Liver (tissue), 9 donors: ENCODE data around the gene CRYBG1. TPM values are rescaled to one million over a fixed set of nuclear protein-coding genes. Genes with fewer than 3 reads are reported as not detected.

Experiments
- DNase-seq: peaks from one replicate; pipeline ENCODE4 v3.0.0-alpha.2; 2017; ENCODE audit warnings: low spot score
- H3K27ac ChIP-seq, 2 donors: one replicate each; pipeline ENCODE4 v1.7.0; 2013; ENCODE audit warnings: inconsistent platforms in 2 of 2, low read length in 2 of 2, control low read depth in 1 of 2, low read depth in 1 of 2, mild to moderate bottlenecking in 1 of 2
- H3K27me3 ChIP-seq, 4 donors: one replicate each; pipeline versions ENCODE4 v1.6.1 to v1.7.0; 2013; ENCODE audit warnings: low read length in 3 of 4, inconsistent platforms in 1 of 4, mild to moderate bottlenecking in 1 of 4, moderate library complexity in 1 of 4; ENCODE audit not compliant: control insufficient read depth in 4 of 4, insufficient read depth in 4 of 4
- H3K36me3 ChIP-seq, 4 donors: one replicate each; pipeline versions ENCODE4 v1.6.1 to v1.7.0; 2013; ENCODE audit warnings: low read length in 3 of 4, mild to moderate bottlenecking in 3 of 4, low read depth in 1 of 4, moderate library complexity in 1 of 4; ENCODE audit not compliant: control insufficient read depth in 4 of 4, insufficient read depth in 3 of 4
- H3K4me1 ChIP-seq, 4 donors: one replicate each; pipeline versions ENCODE4 v1.6.1 to v1.7.0; 2013; ENCODE audit warnings: low read length in 3 of 4, mild to moderate bottlenecking in 3 of 4, moderate library complexity in 1 of 4; ENCODE audit not compliant: control insufficient read depth in 4 of 4, insufficient read depth in 4 of 4
- H3K4me3 ChIP-seq, 3 donors: one replicate each; pipeline versions ENCODE4 v1.6.1 to v1.7.0; 2013; ENCODE audit warnings: low read length in 3 of 3, control low read depth in 1 of 3, low read depth in 1 of 3, mild to moderate bottlenecking in 1 of 3
- H3K9ac ChIP-seq, 2 donors: one replicate each; pipeline ENCODE4 v1.7.0; 2013; ENCODE audit warnings: low read length in 2 of 2, mild to moderate bottlenecking in 2 of 2, moderate library complexity in 2 of 2, control low read depth in 1 of 2, low read depth in 1 of 2
- H3K9me3 ChIP-seq, 4 donors: one replicate each; pipeline versions ENCODE4 v1.6.1 to v1.7.0; 2013; ENCODE audit warnings: low read length in 3 of 4; ENCODE audit not compliant: control insufficient read depth in 4 of 4
- FOXA1 ChIP-seq: IDR thresholded peaks from 2 replicates; pipeline ENCODE4 v1.6.1; 2016; ENCODE audit warnings: antibody characterized with exemption
- FOXA2 ChIP-seq: IDR thresholded peaks from 2 replicates; pipeline ENCODE4 v1.6.1; 2016; ENCODE audit warnings: antibody characterized with exemption
- GABPA ChIP-seq, 2 donors: IDR thresholded peaks in 1 of 2; conservative IDR thresholded peaks in 1 of 2; 2 replicates each; pipeline ENCODE4 v1.6.1; 2016; ENCODE audit warnings: antibody characterized with exemption in 2 of 2, mild to moderate bottlenecking in 1 of 2, moderate library complexity in 1 of 2
- HNF4A ChIP-seq, 2 donors: conservative IDR thresholded peaks; 2 replicates each; pipeline ENCODE4 v1.6.1; 2016; ENCODE audit warnings: antibody characterized with exemption in 2 of 2, mild to moderate bottlenecking in 2 of 2
- HNF4G ChIP-seq: IDR thresholded peaks from 2 replicates; pipeline ENCODE4 v1.6.1; 2016; ENCODE audit warnings: antibody characterized with exemption
- NR2F2 ChIP-seq: IDR thresholded peaks from 2 replicates; pipeline ENCODE4 v1.6.1; 2016; ENCODE audit warnings: antibody characterized with exemption
- RAD21 ChIP-seq, 2 donors: IDR thresholded peaks; 2 replicates each; pipeline ENCODE4 v1.6.1; 2016; ENCODE audit warnings: antibody characterized with exemption in 2 of 2, mild to moderate bottlenecking in 2 of 2
- SP1 ChIP-seq: IDR thresholded peaks from 2 replicates; pipeline ENCODE4 v1.6.1; 2018; ENCODE audit warnings: antibody characterized with exemption, mild to moderate bottlenecking
- TAF1 ChIP-seq: conservative IDR thresholded peaks from 2 replicates; pipeline ENCODE4 v1.6.1; 2016; ENCODE audit warnings: antibody characterized with exemption, mild to moderate bottlenecking
- YY1 ChIP-seq: IDR thresholded peaks from 2 replicates; pipeline ENCODE4 v1.6.1; 2016; ENCODE audit warnings: antibody characterized with exemption, mild to moderate bottlenecking
- WGBS: extraction: QIAGEN DNeasy Blood & Tissue Kit; methylation state at CpG from one replicate; pipeline ENCODE4 v1.1.7; 2013; 5-methylcytosine and 5-hydroxymethylcytosine counted together
- polyA plus RNA-seq, 2 donors: library from polyadenylated mRNA; stranded (reverse) in 1 of 2; unstranded in 1 of 2; fragments of 200-250 nt in 1 of 2; fragments of >200 nt in 1 of 2; fragmentation: Nextera tagmentation in 1 of 2; extraction: Ambion mirVana in 1 of 2; gene quantifications; one replicate each; pipeline versions ENCODE4 v1.2.1 to v1.2.3, GENCODE V29; 2013 to 2015
- total RNA-seq, 2 donors: library from RNA; depleted of rRNA; stranded (reverse); fragments of >200 nt; gene quantifications; one replicate each; pipeline ENCODE4 v1.2.3, GENCODE V29; 2014
- TF ChIP-seq, protein P1 (sequence below): fragments of 150-350 bp; IDR thresholded peaks from 2 replicates; pipeline ENCODE4 v1.5.1; 2017; ENCODE audit warnings: improper control_type of control experiment, low read depth, low read length; ENCODE audit not compliant: missing input control
- TF ChIP-seq, protein P2 (sequence below): IDR thresholded peaks from 2 replicates; pipeline ENCODE4 v1.6.1; 2016; ENCODE audit warnings: antibody characterized with exemption
- TF ChIP-seq, protein P3 (sequence below): IDR thresholded peaks from 2 replicates; pipeline ENCODE4 v1.6.1; 2016; ENCODE audit warnings: antibody characterized with exemption, mild to moderate bottlenecking
- TF ChIP-seq, protein P4 (sequence below): IDR thresholded peaks from 2 replicates; pipeline ENCODE4 v1.6.1; 2016; ENCODE audit warnings: antibody characterized with exemption
- donor health status: healthy.
- donor health status: healthy.
- donor health status: healthy.
- donor health status: healthy.
- donor health status: healthy.

Gene CRYBG1
- total and polyA plus RNA-seq, 4 donors = 2.3 to 8.7 (median 4.0) TPM

DNA sequence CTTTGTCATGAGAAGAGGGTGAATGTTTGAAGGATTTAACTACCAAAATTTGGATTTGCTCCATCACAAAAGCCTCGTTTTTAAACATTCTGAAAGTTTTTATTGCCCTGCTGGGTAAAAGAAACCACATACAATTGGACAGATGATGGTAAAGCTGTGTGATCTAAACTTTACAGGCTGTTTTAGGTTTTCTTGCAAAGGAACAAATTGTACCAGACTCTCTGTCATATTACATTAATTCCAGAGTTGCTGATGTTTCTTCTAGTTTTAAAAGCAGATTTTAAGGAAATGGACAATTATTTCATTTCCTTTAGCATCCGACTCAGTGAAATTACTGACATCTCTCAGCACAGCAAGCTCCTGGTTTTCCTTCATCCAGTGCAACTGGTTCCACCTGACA lies 53.2 kb downstream of the CRYBG1 start:
- no peaks in the 10 kb centered on the region for H3K27me3 ChIP-seq
- H3K9me3 ChIP-seq = no peaks in the 10 kb centered on the region
- H3K9ac ChIP-seq = no peak overlapping the region
- WGBS = 42% methylated on average over 2 of the region's 2 CpGs
- no peak for DNase-seq
- H3K27ac ChIP-seq = no peak overlapping the region
- H3K4me3 ChIP-seq = no peak overlapping the region
- no peaks in the 10 kb centered on the region for H3K36me3 ChIP-seq
- no peaks in the 10 kb centered on the region for H3K4me1 ChIP-seq
- TF ChIP-seq HNF4G = no peak
- no peak for TF ChIP-seq TAF1
- no peak for TF ChIP-seq GABPA (IDR thresholded peaks at IDR 0.05 in 1 of 2, conservative IDR thresholded peaks at IDR 0.05 in 1 of 2)
- TF ChIP-seq, protein P1, sequence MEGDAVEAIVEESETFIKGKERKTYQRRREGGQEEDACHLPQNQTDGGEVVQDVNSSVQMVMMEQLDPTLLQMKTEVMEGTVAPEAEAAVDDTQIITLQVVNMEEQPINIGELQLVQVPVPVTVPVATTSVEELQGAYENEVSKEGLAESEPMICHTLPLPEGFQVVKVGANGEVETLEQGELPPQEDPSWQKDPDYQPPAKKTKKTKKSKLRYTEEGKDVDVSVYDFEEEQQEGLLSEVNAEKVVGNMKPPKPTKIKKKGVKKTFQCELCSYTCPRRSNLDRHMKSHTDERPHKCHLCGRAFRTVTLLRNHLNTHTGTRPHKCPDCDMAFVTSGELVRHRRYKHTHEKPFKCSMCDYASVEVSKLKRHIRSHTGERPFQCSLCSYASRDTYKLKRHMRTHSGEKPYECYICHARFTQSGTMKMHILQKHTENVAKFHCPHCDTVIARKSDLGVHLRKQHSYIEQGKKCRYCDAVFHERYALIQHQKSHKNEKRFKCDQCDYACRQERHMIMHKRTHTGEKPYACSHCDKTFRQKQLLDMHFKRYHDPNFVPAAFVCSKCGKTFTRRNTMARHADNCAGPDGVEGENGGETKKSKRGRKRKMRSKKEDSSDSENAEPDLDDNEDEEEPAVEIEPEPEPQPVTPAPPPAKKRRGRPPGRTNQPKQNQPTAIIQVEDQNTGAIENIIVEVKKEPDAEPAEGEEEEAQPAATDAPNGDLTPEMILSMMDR = no peak
- TF ChIP-seq YY1 = no peak
- TF ChIP-seq SP1 = no peak
- no peak for TF ChIP-seq NR2F2
- TF ChIP-seq, protein P2, sequence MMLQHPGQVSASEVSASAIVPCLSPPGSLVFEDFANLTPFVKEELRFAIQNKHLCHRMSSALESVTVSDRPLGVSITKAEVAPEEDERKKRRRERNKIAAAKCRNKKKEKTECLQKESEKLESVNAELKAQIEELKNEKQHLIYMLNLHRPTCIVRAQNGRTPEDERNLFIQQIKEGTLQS = no peak

DNA sequence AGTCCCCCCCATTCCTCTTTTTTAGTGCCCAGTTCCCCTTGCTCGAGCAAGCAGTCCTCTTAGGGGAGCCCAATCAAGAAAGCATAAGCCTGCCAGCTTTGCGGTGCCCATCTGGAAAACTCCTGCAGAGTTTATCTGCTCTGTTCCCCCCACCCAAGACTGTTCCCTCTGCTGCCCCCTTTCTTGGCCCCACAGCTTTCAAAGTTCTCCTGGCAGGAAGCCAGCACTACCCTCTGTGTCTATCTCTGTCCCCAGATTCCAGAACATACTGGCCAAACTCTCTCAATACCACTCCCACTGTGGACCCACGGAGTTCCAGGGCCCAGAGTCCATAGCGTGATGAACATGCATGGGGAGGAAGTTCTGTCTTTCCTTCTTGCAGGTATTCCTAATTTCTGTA lies 55.4 kb downstream of the CRYBG1 start:
- Histone ChIP-seq H3K9me3 (no peaks in the 10 kb centered on the region), H3K27me3 (no peaks in the 10 kb centered on the region), H3K4me3 (no peak overlapping the region), H3K9ac (no peak overlapping the region), H3K4me1 (no peaks in the 10 kb centered on the region), H3K36me3 (no peaks in the 10 kb centered on the region), H3K27ac (no peak overlapping the region)
- WGBS = 78% methylated on average over 4 of the region's 4 CpGs
- DNase-seq = no peak
- TF ChIP-seq NR2F2 = no peak
- TF ChIP-seq, protein P2 = no peak
- TF ChIP-seq HNF4G = no peak
- TF ChIP-seq, protein P3, sequence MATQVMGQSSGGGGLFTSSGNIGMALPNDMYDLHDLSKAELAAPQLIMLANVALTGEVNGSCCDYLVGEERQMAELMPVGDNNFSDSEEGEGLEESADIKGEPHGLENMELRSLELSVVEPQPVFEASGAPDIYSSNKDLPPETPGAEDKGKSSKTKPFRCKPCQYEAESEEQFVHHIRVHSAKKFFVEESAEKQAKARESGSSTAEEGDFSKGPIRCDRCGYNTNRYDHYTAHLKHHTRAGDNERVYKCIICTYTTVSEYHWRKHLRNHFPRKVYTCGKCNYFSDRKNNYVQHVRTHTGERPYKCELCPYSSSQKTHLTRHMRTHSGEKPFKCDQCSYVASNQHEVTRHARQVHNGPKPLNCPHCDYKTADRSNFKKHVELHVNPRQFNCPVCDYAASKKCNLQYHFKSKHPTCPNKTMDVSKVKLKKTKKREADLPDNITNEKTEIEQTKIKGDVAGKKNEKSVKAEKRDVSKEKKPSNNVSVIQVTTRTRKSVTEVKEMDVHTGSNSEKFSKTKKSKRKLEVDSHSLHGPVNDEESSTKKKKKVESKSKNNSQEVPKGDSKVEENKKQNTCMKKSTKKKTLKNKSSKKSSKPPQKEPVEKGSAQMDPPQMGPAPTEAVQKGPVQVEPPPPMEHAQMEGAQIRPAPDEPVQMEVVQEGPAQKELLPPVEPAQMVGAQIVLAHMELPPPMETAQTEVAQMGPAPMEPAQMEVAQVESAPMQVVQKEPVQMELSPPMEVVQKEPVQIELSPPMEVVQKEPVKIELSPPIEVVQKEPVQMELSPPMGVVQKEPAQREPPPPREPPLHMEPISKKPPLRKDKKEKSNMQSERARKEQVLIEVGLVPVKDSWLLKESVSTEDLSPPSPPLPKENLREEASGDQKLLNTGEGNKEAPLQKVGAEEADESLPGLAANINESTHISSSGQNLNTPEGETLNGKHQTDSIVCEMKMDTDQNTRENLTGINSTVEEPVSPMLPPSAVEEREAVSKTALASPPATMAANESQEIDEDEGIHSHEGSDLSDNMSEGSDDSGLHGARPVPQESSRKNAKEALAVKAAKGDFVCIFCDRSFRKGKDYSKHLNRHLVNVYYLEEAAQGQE = no peak
- TF ChIP-seq, protein P1 = no peak
- no peak for TF ChIP-seq TAF1
- no peak for TF ChIP-seq GABPA (IDR thresholded peaks at IDR 0.05 in 1 of 2, conservative IDR thresholded peaks at IDR 0.05 in 1 of 2)
- TF ChIP-seq RAD21 (IDR thresholded peaks at IDR 0.05) = no peak
- no peak for TF ChIP-seq YY1
- no peak for TF ChIP-seq FOXA1
- no peak for TF ChIP-seq FOXA2
- no peak for TF ChIP-seq HNF4A (conservative IDR thresholded peaks at IDR 0.05)
- TF ChIP-seq, protein P4, sequence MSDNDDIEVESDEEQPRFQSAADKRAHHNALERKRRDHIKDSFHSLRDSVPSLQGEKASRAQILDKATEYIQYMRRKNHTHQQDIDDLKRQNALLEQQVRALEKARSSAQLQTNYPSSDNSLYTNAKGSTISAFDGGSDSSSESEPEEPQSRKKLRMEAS = no peak
